Vagina (tissue), 2 donors: ENCODE data around the gene MPI.

Experiments
- POLR2A ChIP-seq, 2 donors: fragments of 450-650 bp; IDR thresholded peaks; one replicate each; pipeline ENCODE4 v1.6.1; 2017; ENCODE audit warnings: antibody characterized with exemption in 2 of 2, mild to moderate bottlenecking in 2 of 2, moderate library complexity in 2 of 2
- POLR2AphosphoS5 ChIP-seq, 2 donors: sonication (generic); formaldehyde crosslinking; IDR thresholded peaks; one replicate each; pipeline ENCODE4 v1.9.0; 2017; ENCODE audit warnings: antibody characterized with exemption in 2 of 2, mild to moderate bottlenecking in 2 of 2, low read depth in 1 of 2; ENCODE audit not compliant: insufficient read depth in 1 of 2
- TF ChIP-seq, protein P1 (sequence below), 3 experiments: fragments of 450-650 bp in 2 of 3; fragments of 200-600 bp in 1 of 3; sonication (generic) in 1 of 3; IDR thresholded peaks; one replicate each; pipeline ENCODE4 v1.5.1; 2017 to 2019; ENCODE audit warnings: antibody characterized with exemption in 3 of 3, mild to moderate bottlenecking in 2 of 3, moderate library complexity in 2 of 3

DNA sequence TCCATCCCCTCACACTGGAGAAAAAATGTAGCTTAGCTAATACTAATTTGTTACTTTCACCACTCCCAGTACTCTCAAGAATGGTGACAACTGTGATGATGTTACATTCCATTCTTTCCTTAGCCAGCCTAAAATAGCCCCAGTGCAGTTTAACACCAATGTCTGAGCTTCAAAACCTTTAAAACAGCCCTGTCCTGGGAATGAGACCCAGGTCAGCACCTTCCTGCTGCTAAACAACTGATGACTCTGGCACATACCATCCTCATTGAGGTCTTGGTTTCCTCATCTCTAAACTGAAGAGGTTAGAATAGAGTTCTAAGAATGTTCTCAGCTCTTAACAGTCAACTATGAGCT is 20.5 kb upstream of the MPI start:
- TF ChIP-seq POLR2A (IDR thresholded peaks at IDR 0.05), result no peak
- TF ChIP-seq, protein P1, sequence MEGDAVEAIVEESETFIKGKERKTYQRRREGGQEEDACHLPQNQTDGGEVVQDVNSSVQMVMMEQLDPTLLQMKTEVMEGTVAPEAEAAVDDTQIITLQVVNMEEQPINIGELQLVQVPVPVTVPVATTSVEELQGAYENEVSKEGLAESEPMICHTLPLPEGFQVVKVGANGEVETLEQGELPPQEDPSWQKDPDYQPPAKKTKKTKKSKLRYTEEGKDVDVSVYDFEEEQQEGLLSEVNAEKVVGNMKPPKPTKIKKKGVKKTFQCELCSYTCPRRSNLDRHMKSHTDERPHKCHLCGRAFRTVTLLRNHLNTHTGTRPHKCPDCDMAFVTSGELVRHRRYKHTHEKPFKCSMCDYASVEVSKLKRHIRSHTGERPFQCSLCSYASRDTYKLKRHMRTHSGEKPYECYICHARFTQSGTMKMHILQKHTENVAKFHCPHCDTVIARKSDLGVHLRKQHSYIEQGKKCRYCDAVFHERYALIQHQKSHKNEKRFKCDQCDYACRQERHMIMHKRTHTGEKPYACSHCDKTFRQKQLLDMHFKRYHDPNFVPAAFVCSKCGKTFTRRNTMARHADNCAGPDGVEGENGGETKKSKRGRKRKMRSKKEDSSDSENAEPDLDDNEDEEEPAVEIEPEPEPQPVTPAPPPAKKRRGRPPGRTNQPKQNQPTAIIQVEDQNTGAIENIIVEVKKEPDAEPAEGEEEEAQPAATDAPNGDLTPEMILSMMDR (IDR thresholded peaks at IDR 0.05), result no peak
- no peak for TF ChIP-seq POLR2AphosphoS5 (IDR thresholded peaks at IDR 0.05; ENCODE audit: insufficient read depth in 1 of 2, low read depth in 1 of 2)
